B cell (primary cell): ENCODE measurements around the gene S100PBP. TPM values are rescaled to one million over a fixed set of nuclear protein-coding genes. Genes with fewer than 3 reads are reported as not detected.

Experiments used
- ATAC-seq: fragments of 200-7000 bp; cut with Tn5 transposase; one replicate; pipeline ENCODE4 v1.10.0; 2021; ENCODE audit warnings: low read depth, mild to moderate bottlenecking, moderate number of reproducible peaks, moderate library complexity
- CTCF ChIA-PET: fragments of 350-600 bp; sonication (Branson Sonifier 250); formaldehyde crosslinking; loops from one replicate; lab custom pipeline; 2021; ENCODE audit warnings: antibody characterized with exemption, inconsistent platforms; lab: Charles Lee
- POLR2A ChIA-PET: fragments of 350-600 bp; sonication (Branson Sonifier 250); formaldehyde crosslinking; loops from one replicate; lab custom pipeline; 2021; ENCODE audit warnings: antibody characterized with exemption; lab: Charles Lee
- DNase-seq: peaks from one replicate; pipeline ENCODE4 v3.0.0; 2013
- H2AFZ ChIP-seq: 2 replicates; pipeline ENCODE4 v1.6.1; 2012; ENCODE audit warnings: mild to moderate bottlenecking, low read depth, low read length; ENCODE audit not compliant: insufficient read depth, poor library complexity, severe bottlenecking
- H3K27ac ChIP-seq, 2 donors: 1 replicate in 1 of 2; 2 replicates in 1 of 2; pipeline ENCODE4 v1.5.1; 2012 to 2013; ENCODE audit warnings: low read length in 2 of 2, mild to moderate bottlenecking in 2 of 2, moderate library complexity in 1 of 2
- H3K27me3 ChIP-seq, 4 experiments: fragments of 200-600 bp in 1 of 4; sonication (generic) in 1 of 4; replicated peaks in 1 of 4; 1 replicate in 2 of 4; 2 replicates in 2 of 4; pipeline versions ENCODE4 v1.6.1 to v1.7.0; 2013 to 2016; ENCODE audit warnings: low read length in 3 of 4, mild to moderate bottlenecking in 2 of 4, mixed read lengths in 1 of 4, moderate library complexity in 1 of 4; ENCODE audit not compliant: insufficient read depth in 4 of 4, control insufficient read depth in 3 of 4; ENCODE audit errors: control extremely low read depth in 1 of 4
- H3K36me3 ChIP-seq, 2 experiments: replicated peaks in 1 of 2; 1 replicate in 1 of 2; 2 replicates in 1 of 2; pipeline versions ENCODE4 v1.6.1 to v1.7.1; 2013; ENCODE audit warnings: low read length in 1 of 2; ENCODE audit not compliant: insufficient read depth in 2 of 2, control insufficient read depth in 1 of 2; ENCODE audit errors: control extremely low read depth in 1 of 2, extremely low read depth in 1 of 2
- H3K4me1 ChIP-seq, 2 donors: fragments of 200-600 bp in 1 of 2; sonication (generic) in 1 of 2; 1 replicate in 1 of 2; 2 replicates in 1 of 2; pipeline versions ENCODE4 v1.5.1 to v1.6.1; 2013 to 2017; ENCODE audit warnings: low read length in 2 of 2; ENCODE audit not compliant: control insufficient read depth in 2 of 2, insufficient read depth in 2 of 2
- H3K4me2 ChIP-seq: replicated peaks from 2 replicates; pipeline ENCODE3; 2012; ENCODE audit warnings: mild to moderate bottlenecking, low read depth, low read length; ENCODE audit not compliant: poor library complexity, severe bottlenecking
- H3K4me3 ChIP-seq, 5 experiments: fragments of 200-600 bp in 1 of 5; sonication (generic) in 1 of 5; 1 replicate in 3 of 5; 2 replicates in 2 of 5; pipeline versions ENCODE4 v1.5.1 to v1.7.0; 2011 to 2016; ENCODE audit warnings: low read length in 4 of 5, mild to moderate bottlenecking in 4 of 5, low read depth in 2 of 5, control low read depth in 1 of 5, moderate library complexity in 1 of 5; ENCODE audit not compliant: insufficient read depth in 1 of 5; ENCODE audit errors: control extremely low read depth in 1 of 5, extremely low read depth in 1 of 5
- H3K79me2 ChIP-seq: fragments of 200-600 bp; sonication (generic); one replicate; pipeline ENCODE4 v1.6.0; 2016; ENCODE audit warnings: low read length; ENCODE audit not compliant: control insufficient read depth, insufficient read depth
- H3K9ac ChIP-seq: fragments of 200-600 bp; sonication (generic); 2 replicates; pipeline ENCODE4 v1.6.1; 2017; ENCODE audit warnings: mild to moderate bottlenecking, low read length, moderate library complexity
- H3K9me3 ChIP-seq, 3 donors: one replicate each; pipeline versions ENCODE4 v1.6.1 to v1.7.1; 2013; ENCODE audit warnings: low read length in 2 of 3; ENCODE audit not compliant: control insufficient read depth in 2 of 3, insufficient read depth in 1 of 3; ENCODE audit errors: control extremely low read depth in 1 of 3
- H4K20me1 ChIP-seq: 2 replicates; pipeline ENCODE4 v1.6.0; 2012; ENCODE audit warnings: mild to moderate bottlenecking, low read length; ENCODE audit not compliant: insufficient read depth, control insufficient read depth, poor library complexity, severe bottlenecking
- H3K27ac Mint-ChIP-seq: one replicate; pipeline ENCODE4 v1.8.0; 2021; ENCODE audit warnings: mixed read lengths
- H3K27me3 Mint-ChIP-seq: one replicate; pipeline ENCODE4 v1.8.0; 2021; ENCODE audit warnings: mixed read lengths
- H3K4me1 Mint-ChIP-seq: one replicate; pipeline ENCODE4 v1.8.0; 2021; ENCODE audit warnings: mixed read lengths
- H3K4me3 Mint-ChIP-seq: one replicate; pipeline ENCODE4 v1.8.0; 2021; ENCODE audit warnings: mixed read lengths
- H3K9me3 Mint-ChIP-seq: one replicate; pipeline ENCODE4 v1.8.0; 2022; ENCODE audit warnings: mixed read lengths; ENCODE audit not compliant: insufficient read depth
- EZH2 ChIP-seq: IDR thresholded peaks from 2 replicates; pipeline ENCODE4 v1.6.1; 2012; ENCODE audit warnings: borderline replicate concordance, low read depth, mild to moderate bottlenecking, moderate library complexity, low read length; ENCODE audit not compliant: insufficient read depth, poor library complexity, severe bottlenecking
- WGBS: methylation state at CpG from one replicate; pipeline ENCODE4 v1.1.5; 2013; ENCODE audit warnings: missing lambda C conversion rate; ENCODE audit not compliant: insufficient coverage; 5-methylcytosine and 5-hydroxymethylcytosine counted together
- intact Hi-C: fragments of 100-400 bp; cut with micrococcal nuclease; formaldehyde crosslinking; loops from one replicate; pipeline ENCODE4 v1.10.0; 2022
- polyA plus RNA-seq: library from polyadenylated mRNA; depleted of rRNA; stranded (reverse); fragments of >200 nt; gene quantifications from 2 replicates; pipeline ENCODE4 v1.2.3, GENCODE V29; 2012
- total RNA-seq, 2 donors: library from RNA; stranded (reverse); fragments of 120-200 nt in 1 of 2; gene quantifications; 1 replicate in 1 of 2; 2 replicates in 1 of 2; pipeline versions ENCODE4 v1.2.3 to v1.2.4, GENCODE V29; 2013 to 2022
- TF ChIP-seq, protein P1 (sequence below): fragments of 200-600 bp; IDR thresholded peaks from one replicate; pipeline ENCODE4 v1.8.0; 2022; ENCODE audit warnings: antibody characterized with exemption, mild to moderate bottlenecking

Gene S100PBP
- total and polyA plus RNA-seq, 2 donors (not counting 1 experiment from before 2014, with no cell fraction given), result 32.5 to 94.1 TPM

- TF ChIP-seq, protein P1, sequence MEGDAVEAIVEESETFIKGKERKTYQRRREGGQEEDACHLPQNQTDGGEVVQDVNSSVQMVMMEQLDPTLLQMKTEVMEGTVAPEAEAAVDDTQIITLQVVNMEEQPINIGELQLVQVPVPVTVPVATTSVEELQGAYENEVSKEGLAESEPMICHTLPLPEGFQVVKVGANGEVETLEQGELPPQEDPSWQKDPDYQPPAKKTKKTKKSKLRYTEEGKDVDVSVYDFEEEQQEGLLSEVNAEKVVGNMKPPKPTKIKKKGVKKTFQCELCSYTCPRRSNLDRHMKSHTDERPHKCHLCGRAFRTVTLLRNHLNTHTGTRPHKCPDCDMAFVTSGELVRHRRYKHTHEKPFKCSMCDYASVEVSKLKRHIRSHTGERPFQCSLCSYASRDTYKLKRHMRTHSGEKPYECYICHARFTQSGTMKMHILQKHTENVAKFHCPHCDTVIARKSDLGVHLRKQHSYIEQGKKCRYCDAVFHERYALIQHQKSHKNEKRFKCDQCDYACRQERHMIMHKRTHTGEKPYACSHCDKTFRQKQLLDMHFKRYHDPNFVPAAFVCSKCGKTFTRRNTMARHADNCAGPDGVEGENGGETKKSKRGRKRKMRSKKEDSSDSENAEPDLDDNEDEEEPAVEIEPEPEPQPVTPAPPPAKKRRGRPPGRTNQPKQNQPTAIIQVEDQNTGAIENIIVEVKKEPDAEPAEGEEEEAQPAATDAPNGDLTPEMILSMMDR, result no peak
- Mint-ChIP-seq H3K27ac (no peak overlapping the region), H3K27me3 (no peaks in the 10 kb centered on the region), H3K9me3 (no peaks in the 10 kb centered on the region), H3K4me3 (no peak overlapping the region), H3K4me1 (peaks cover 3% of the 10 kb centered on the region)
- no peaks in the 10 kb centered on the region for H3K79me2 ChIP-seq
- no peaks in the 10 kb centered on the region for H3K9me3 ChIP-seq
- ATAC-seq (no peak), DNase-seq (no peak)
- WGBS, result 88% methylated on average over 3 of the region's 7 CpGs
- no peak overlapping the region for H3K27ac ChIP-seq
- ChIA-PET CTCF (interaction anchor here (0.6 to 5.8 kb wide), 21 partner anchors 7 to 753 kb away, joined by 3 to 76 read pairs (median 5); no protein-coding TSS in a partner anchor), POLR2A (interaction anchor here (0.6 to 0.7 kb wide), 3 partner anchors 238 to 1719 kb away, joined by 3 to 5 read pairs (median 3); no protein-coding TSS in a partner anchor)
- H3K9ac ChIP-seq, result no peak overlapping the region
- H3K4me3 ChIP-seq, result no peak overlapping the region
- H3K4me1 ChIP-seq, result peaks cover 0 to 3% of the 10 kb centered on the region in 2 donors
- peaks cover 0 to 24% of the 10 kb centered on the region in 2 experiments for H3K36me3 ChIP-seq
- no peaks in the 10 kb centered on the region for H3K27me3 ChIP-seq
- no peaks in the 10 kb centered on the region for H4K20me1 ChIP-seq
- no peak overlapping the region for H2AFZ ChIP-seq
- no peak overlapping the region for H3K4me2 ChIP-seq
- intact Hi-C loops, result loop anchor here (1.0 to 2.0 kb wide), 2 partner anchors 62 to 325 kb away; no protein-coding TSS in a partner anchor
Measured at GRCh38 chr1:32773764-32774463, 43.5 kb upstream of the S100PBP start.

- Mint-ChIP-seq H3K4me1 (peaks cover 3% of the 10 kb centered on the region), H3K9me3 (no peaks in the 10 kb centered on the region), H3K4me3 (no peak overlapping the region), H3K27me3 (no peaks in the 10 kb centered on the region), H3K27ac (no peak overlapping the region)
- Histone ChIP-seq H3K27me3 (no peaks in the 10 kb centered on the region), H3K9me3 (no peaks in the 10 kb centered on the region), H3K27ac (no peak overlapping the region), H3K79me2 (no peaks in the 10 kb centered on the region), H3K4me1 (peaks cover 0 to 3% of the 10 kb centered on the region in 2 donors), H3K36me3 (peaks cover 0 to 30% of the 10 kb centered on the region in 2 experiments), H3K9ac (no peak overlapping the region), H3K4me3 (no peak overlapping the region), H2AFZ (no peak overlapping the region), H4K20me1 (no peaks in the 10 kb centered on the region), H3K4me2 (no peak overlapping the region)
- TF ChIP-seq, protein P1, result no peak
- no peak for TF ChIP-seq EZH2
- ATAC-seq (no peak), DNase-seq (no peak)
- POLR2A ChIA-PET, result interaction anchor here (0.6 to 0.7 kb wide), 3 partner anchors 239 to 1720 kb away, joined by 3 to 5 read pairs (median 3); no protein-coding TSS in a partner anchor
- CTCF ChIA-PET, result interaction anchor here (1.0 to 5.8 kb wide), 11 partner anchors 8 to 754 kb away, joined by 3 to 76 read pairs (median 5); no protein-coding TSS in a partner anchor
- intact Hi-C loops, result no loop called here
Measured at GRCh38 chr1:32774464-32774808, 43.0 kb upstream of the S100PBP start.
